ENCODE measurements around the gene OGA.
A peak's percentile ranks its signal among the peaks of the same experiment; 100 is the strongest.

Gene OGA

DNA sequence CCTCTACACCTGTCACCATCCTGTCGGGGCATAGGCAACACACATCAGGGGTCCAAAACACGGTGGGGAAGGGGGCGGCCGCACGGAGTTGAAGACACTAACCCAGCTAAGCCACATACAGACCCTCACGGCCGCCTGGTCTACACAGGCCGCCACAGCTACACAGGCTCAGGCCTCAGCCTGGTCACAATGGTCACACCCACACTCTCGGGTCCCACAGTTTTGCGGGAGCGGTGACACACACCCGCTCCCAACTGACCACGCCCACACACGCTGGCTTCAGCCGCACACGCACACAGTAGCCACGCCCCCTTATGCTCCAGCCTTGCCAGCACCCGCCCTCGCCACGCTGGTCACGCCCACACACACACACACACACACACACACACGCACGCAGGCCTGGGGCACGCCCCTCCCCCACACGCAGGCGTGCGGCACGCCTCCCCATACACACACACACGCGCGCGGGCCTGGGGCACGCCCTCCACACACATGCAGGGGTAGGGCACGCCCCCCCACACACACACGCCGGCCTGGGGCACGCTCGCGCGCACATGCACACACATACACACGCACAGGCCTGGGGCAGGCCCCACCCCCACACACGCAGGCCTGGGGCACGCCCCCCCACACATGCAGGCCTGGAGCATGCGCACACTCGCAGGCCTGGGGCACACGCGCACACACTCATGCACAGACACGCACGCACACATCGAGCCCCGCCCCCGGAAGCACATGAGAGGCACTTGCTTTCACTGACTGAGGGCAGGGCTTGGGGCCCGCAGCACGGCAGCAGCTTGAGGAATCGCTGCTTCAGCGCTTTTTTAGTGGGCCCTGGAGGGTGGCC lies 12.3 kb upstream of the OGA start (continued):
- TF ChIP-seq, protein P1, sequence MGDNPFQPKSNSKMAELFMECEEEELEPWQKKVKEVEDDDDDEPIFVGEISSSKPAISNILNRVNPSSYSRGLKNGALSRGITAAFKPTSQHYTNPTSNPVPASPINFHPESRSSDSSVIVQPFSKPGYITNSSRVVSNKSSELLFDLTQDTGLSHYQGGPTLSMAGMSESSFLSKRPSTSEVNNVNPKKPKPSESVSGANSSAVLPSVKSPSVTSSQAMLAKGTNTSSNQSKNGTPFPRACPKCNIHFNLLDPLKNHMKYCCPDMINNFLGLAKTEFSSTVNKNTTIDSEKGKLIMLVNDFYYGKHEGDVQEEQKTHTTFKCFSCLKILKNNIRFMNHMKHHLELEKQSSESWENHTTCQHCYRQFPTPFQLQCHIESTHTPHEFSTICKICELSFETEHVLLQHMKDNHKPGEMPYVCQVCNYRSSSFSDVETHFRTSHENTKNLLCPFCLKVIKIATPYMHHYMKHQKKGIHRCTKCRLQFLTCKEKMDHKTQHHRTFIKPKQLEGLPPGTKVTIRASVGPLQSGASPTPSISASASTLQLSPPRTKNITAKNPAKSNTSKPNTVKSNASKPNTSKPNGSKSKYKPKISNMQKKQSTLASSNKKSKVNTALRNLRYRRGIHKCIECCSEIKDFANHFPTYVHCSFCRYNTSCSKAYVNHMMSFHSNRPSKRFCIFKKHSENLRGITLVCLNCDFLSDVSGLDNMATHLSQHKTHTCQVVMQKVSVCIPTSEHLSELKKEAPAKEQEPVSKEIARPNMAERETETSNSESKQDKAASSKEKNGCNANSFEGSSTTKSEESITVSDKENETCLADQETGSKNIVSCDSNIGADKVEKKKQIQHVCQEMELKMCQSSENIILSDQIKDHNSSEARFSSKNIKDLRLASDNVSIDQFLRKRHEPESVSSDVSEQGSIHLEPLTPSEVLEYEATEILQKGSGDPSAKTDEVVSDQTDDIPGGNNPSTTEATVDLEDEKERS (tag by site-specific recombination; IDR thresholded peaks at IDR 0.05) = no peak
- 0 out of 2 replicates have a peak, but pooled peaks have one; percentile 44 for TF ChIP-seq PRDM1 (tag by site-specific recombination; IDR thresholded peaks at IDR 0.05)
- TF ChIP-seq, protein P2, sequence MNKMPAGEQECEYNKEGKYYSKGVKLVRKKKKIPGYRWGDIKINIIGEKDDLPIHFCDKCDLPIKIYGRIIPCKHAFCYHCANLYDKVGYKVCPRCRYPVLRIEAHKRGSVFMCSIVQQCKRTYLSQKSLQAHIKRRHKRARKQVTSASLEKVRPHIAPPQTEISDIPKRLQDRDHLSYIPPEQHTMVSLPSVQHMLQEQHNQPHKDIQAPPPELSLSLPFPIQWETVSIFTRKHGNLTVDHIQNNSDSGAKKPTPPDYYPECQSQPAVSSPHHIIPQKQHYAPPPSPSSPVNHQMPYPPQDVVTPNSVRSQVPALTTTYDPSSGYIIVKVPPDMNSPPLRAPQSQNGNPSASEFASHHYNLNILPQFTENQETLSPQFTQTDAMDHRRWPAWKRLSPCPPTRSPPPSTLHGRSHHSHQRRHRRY (tag by site-specific recombination; IDR thresholded peaks at IDR 0.05) = peak; percentile 94; the same call in 1 of the 2 replicates
- no peak for TF ChIP-seq ZNF555 (tag by site-specific recombination; conservative IDR thresholded peaks at IDR 0.05)
- peak; percentile 52; the same call in 1 of the 2 replicates for TF ChIP-seq ZNF121 (tag by site-specific recombination; IDR thresholded peaks at IDR 0.05)
- TF ChIP-seq YY1 (tag by site-specific recombination; IDR thresholded peaks at IDR 0.05) = no peak
- TF ChIP-seq ZNF830 (tag by site-specific recombination; IDR thresholded peaks at IDR 0.05; ENCODE audit: low read depth) = no peak
- TF ChIP-seq ZNF626 (tag by site-specific recombination; IDR thresholded peaks at IDR 0.05) = no peak
- no peak for TF ChIP-seq ZNF558 (tag by site-specific recombination; IDR thresholded peaks at IDR 0.05)
- no peak for TF ChIP-seq ZNF19 (tag by site-specific recombination; IDR thresholded peaks at IDR 0.05; ENCODE audit: low read depth)
- TF ChIP-seq ZNF157 (tag by site-specific recombination; IDR thresholded peaks at IDR 0.05) = no peak
- TF ChIP-seq ZNF221 (tag by site-specific recombination; IDR thresholded peaks at IDR 0.05; ENCODE audit: borderline replicate concordance) = no peak
- no peak; the same call in 1 of the 2 replicates for TF ChIP-seq ZNF341 (tag by site-specific recombination; IDR thresholded peaks at IDR 0.05; ENCODE audit: low read depth)
- peak; percentile 61; the same call in 1 of the 2 replicates for TF ChIP-seq TRIM28 (IDR thresholded peaks at IDR 0.05; ENCODE audit: borderline replicate concordance, low read length)
- TF ChIP-seq, protein P3, sequence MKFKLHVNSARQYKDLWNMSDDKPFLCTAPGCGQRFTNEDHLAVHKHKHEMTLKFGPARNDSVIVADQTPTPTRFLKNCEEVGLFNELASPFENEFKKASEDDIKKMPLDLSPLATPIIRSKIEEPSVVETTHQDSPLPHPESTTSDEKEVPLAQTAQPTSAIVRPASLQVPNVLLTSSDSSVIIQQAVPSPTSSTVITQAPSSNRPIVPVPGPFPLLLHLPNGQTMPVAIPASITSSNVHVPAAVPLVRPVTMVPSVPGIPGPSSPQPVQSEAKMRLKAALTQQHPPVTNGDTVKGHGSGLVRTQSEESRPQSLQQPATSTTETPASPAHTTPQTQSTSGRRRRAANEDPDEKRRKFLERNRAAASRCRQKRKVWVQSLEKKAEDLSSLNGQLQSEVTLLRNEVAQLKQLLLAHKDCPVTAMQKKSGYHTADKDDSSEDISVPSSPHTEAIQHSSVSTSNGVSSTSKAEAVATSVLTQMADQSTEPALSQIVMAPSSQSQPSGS (tag by site-specific recombination; IDR thresholded peaks at IDR 0.05; ENCODE audit: low read depth) = 0 out of 2 replicates have a peak, but pooled peaks have one; percentile 52
- TF ChIP-seq ZNF600 (tag by site-specific recombination; IDR thresholded peaks at IDR 0.05) = peak; percentile 27; the same call in 1 of the 2 replicates
- peak; percentile 100 for TF ChIP-seq KLF1 (tag by site-specific recombination; IDR thresholded peaks at IDR 0.05)
- TF ChIP-seq, protein P4, sequence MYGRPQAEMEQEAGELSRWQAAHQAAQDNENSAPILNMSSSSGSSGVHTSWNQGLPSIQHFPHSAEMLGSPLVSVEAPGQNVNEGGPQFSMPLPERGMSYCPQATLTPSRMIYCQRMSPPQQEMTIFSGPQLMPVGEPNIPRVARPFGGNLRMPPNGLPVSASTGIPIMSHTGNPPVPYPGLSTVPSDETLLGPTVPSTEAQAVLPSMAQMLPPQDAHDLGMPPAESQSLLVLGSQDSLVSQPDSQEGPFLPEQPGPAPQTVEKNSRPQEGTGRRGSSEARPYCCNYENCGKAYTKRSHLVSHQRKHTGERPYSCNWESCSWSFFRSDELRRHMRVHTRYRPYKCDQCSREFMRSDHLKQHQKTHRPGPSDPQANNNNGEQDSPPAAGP (tag by site-specific recombination; IDR thresholded peaks at IDR 0.05) = peak; percentile 100
- TF ChIP-seq ZNF16 (tag by site-specific recombination; IDR thresholded peaks at IDR 0.05; ENCODE audit: low read depth) = no peak
- TF ChIP-seq ZNF585B (tag by site-specific recombination; IDR thresholded peaks at IDR 0.05) = no peak; the same call in 1 of the 2 replicates
- no peak for TF ChIP-seq ZNF138 (tag by site-specific recombination; IDR thresholded peaks at IDR 0.05; ENCODE audit: borderline replicate concordance)
- TF ChIP-seq, protein P5, sequence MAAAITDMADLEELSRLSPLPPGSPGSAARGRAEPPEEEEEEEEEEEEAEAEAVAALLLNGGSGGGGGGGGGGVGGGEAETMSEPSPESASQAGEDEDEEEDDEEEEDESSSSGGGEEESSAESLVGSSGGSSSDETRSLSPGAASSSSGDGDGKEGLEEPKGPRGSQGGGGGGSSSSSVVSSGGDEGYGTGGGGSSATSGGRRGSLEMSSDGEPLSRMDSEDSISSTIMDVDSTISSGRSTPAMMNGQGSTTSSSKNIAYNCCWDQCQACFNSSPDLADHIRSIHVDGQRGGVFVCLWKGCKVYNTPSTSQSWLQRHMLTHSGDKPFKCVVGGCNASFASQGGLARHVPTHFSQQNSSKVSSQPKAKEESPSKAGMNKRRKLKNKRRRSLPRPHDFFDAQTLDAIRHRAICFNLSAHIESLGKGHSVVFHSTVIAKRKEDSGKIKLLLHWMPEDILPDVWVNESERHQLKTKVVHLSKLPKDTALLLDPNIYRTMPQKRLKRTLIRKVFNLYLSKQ (tag by site-specific recombination; IDR thresholded peaks at IDR 0.05; ENCODE audit: borderline replicate concordance) = no peak; the same call in 1 of the 2 replicates
- peak; percentile 74 for TF ChIP-seq ZNF133 (tag by site-specific recombination; IDR thresholded peaks at IDR 0.05)
- TF ChIP-seq, protein P6, sequence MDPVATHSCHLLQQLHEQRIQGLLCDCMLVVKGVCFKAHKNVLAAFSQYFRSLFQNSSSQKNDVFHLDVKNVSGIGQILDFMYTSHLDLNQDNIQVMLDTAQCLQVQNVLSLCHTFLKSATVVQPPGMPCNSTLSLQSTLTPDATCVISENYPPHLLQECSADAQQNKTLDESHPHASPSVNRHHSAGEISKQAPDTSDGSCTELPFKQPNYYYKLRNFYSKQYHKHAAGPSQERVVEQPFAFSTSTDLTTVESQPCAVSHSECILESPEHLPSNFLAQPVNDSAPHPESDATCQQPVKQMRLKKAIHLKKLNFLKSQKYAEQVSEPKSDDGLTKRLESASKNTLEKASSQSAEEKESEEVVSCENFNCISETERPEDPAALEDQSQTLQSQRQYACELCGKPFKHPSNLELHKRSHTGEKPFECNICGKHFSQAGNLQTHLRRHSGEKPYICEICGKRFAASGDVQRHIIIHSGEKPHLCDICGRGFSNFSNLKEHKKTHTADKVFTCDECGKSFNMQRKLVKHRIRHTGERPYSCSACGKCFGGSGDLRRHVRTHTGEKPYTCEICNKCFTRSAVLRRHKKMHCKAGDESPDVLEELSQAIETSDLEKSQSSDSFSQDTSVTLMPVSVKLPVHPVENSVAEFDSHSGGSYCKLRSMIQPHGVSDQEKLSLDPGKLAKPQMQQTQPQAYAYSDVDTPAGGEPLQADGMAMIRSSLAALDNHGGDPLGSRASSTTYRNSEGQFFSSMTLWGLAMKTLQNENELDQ (tag by site-specific recombination; IDR thresholded peaks at IDR 0.05; ENCODE audit: low read depth) = no peak
- peak; percentile 99 for TF ChIP-seq KLF8 (tag by site-specific recombination; IDR thresholded peaks at IDR 0.05)
- TF ChIP-seq, protein P7, sequence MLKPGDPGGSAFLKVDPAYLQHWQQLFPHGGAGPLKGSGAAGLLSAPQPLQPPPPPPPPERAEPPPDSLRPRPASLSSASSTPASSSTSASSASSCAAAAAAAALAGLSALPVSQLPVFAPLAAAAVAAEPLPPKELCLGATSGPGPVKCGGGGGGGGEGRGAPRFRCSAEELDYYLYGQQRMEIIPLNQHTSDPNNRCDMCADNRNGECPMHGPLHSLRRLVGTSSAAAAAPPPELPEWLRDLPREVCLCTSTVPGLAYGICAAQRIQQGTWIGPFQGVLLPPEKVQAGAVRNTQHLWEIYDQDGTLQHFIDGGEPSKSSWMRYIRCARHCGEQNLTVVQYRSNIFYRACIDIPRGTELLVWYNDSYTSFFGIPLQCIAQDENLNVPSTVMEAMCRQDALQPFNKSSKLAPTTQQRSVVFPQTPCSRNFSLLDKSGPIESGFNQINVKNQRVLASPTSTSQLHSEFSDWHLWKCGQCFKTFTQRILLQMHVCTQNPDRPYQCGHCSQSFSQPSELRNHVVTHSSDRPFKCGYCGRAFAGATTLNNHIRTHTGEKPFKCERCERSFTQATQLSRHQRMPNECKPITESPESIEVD (tag by site-specific recombination; IDR thresholded peaks at IDR 0.05) = no peak
